Ectodermal cell (in vitro differentiated cells): ENCODE results near the gene OSR1.

Experiments used
- H3K27ac ChIP-seq: 2 replicates; pipeline ENCODE4 v1.7.0; 2013; ENCODE audit warnings: mild to moderate bottlenecking, low read depth, low read length; ENCODE audit not compliant: insufficient read depth, poor library complexity, severe bottlenecking
- H3K27me3 ChIP-seq: 2 replicates; pipeline ENCODE4 v1.7.0; 2013; ENCODE audit warnings: mild to moderate bottlenecking, low read length; ENCODE audit not compliant: insufficient read depth, control insufficient read depth, poor library complexity, severe bottlenecking
- H3K36me3 ChIP-seq: one replicate; pipeline ENCODE4 v1.7.0; 2013; ENCODE audit warnings: low read length; ENCODE audit not compliant: control insufficient read depth, insufficient read depth
- H3K4me1 ChIP-seq: one replicate; pipeline ENCODE4 v1.7.0; 2013; ENCODE audit warnings: low read length; ENCODE audit not compliant: control insufficient read depth, insufficient read depth
- H3K4me3 ChIP-seq: 2 replicates; pipeline ENCODE4 v1.7.0; 2013; ENCODE audit warnings: low read depth, low read length, control low read depth; ENCODE audit not compliant: insufficient read depth
- H3K9me3 ChIP-seq: 2 replicates; pipeline ENCODE4 v1.7.0; 2013; ENCODE audit warnings: mild to moderate bottlenecking, low read length, moderate library complexity; ENCODE audit not compliant: control insufficient read depth
- WGBS, 2 experiments: methylation state at CpG; one replicate each; pipeline ENCODE4 v1.1.7; 2013; ENCODE audit warnings: missing lambda C conversion rate in 2 of 2; 5-methylcytosine and 5-hydroxymethylcytosine counted together

Gene OSR1

DNA sequence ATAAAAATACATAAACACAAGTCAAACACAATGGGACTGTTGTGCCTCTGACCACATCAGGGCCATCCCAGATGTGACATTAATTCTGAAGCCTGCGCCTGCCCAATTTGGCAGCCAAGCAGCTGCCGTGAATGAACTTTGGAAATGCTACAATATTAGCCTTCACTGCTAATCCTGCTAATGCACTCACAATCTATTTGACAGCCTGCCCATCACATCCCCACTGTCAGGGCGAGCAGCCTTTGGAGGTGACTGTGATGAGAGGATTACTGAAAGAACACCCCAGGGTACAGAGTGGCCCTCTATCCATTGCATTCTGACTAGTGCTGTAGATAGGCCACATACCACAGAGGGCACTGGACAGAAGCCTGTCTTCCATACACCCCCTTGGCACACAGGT is 21.6 kb downstream of the OSR1 start:
- 92% methylated on average over 3 of the region's 3 CpGs for WGBS, 2 experiments
- Histone ChIP-seq H3K27ac (no peak overlapping the region), H3K36me3 (no peaks in the 10 kb centered on the region), H3K4me3 (no peak overlapping the region), H3K9me3 (no peaks in the 10 kb centered on the region), H3K27me3 (no peaks in the 10 kb centered on the region), H3K4me1 (no peaks in the 10 kb centered on the region)

DNA sequence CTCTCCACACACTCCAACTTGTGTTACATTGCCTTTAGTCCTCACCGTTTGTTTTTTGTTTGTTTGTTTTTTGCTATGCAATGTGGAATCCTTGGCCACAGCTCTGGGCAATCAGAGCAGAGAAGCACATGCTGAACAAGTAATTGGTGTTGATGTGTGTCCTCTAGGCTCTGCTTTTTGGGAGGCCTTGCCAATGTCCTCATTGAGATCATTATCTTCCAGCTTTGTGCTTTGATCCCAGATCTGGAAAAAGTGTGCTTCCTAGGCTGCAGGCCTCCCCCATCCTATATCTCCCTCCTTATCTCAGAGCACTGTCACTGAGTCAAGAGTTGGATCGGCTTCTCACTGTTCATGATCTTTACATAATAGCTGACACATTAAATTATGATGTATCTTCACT is 25.9 kb downstream of the OSR1 start:
- H3K4me3 ChIP-seq, result no peak overlapping the region
- no peaks in the 10 kb centered on the region for H3K4me1 ChIP-seq
- H3K36me3 ChIP-seq, result no peaks in the 10 kb centered on the region
- 80 to 83% methylated on average over 2 of the region's 2 CpGs for WGBS, 2 experiments
- no peak overlapping the region for H3K27ac ChIP-seq
- no peaks in the 10 kb centered on the region for H3K9me3 ChIP-seq
- H3K27me3 ChIP-seq, result no peaks in the 10 kb centered on the region

DNA sequence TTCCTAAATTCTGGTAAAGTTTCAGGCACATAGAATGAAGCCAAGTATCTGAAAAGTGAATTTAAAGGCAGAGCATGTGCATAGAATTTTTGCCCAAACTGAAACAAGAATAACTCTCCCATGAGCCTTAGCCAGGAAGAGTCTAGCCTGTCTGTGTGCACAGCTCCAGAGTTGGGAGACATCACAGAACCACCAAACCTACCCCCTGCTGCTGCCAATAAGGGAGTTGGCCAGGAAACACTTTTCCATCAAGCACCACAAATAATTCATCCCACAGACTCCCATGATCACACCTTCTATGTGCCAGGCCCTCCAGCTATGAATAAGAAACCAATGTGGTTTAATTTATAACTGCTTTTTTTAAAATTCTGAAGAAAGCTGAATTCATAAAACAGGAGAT is 27.0 kb downstream of the OSR1 start:
- Histone ChIP-seq H3K4me3 (no peak overlapping the region), H3K27me3 (no peaks in the 10 kb centered on the region), H3K36me3 (no peaks in the 10 kb centered on the region), H3K9me3 (no peaks in the 10 kb centered on the region), H3K27ac (no peak overlapping the region), H3K4me1 (no peaks in the 10 kb centered on the region)

DNA sequence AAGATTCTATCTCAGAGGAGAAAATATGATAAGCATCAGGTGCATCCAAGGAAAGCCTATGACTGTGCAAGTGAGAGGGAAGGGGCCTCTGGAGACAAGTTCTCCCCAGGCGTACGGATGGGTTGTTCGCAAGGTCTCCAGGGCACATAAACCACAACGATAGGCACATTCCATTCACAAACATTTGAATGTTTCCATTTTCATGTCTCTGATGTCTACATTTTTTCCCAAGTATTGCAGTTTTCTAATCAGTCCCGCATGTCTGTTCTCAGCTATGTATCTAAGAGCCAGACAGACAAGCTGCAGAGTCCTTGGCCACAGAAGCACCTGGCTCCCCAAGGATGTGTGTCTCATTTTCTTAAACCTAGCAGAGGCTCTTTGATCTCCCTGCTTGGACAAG is 28.0 kb downstream of the OSR1 start:
- no peak overlapping the region for H3K4me3 ChIP-seq
- H3K27ac ChIP-seq, result no peak overlapping the region
- H3K27me3 ChIP-seq, result no peaks in the 10 kb centered on the region
- H3K36me3 ChIP-seq, result no peaks in the 10 kb centered on the region
- 90 to 93% methylated on average over 5 of the region's 5 CpGs for WGBS, 2 experiments
- H3K9me3 ChIP-seq, result no peaks in the 10 kb centered on the region
- H3K4me1 ChIP-seq, result no peaks in the 10 kb centered on the region

DNA sequence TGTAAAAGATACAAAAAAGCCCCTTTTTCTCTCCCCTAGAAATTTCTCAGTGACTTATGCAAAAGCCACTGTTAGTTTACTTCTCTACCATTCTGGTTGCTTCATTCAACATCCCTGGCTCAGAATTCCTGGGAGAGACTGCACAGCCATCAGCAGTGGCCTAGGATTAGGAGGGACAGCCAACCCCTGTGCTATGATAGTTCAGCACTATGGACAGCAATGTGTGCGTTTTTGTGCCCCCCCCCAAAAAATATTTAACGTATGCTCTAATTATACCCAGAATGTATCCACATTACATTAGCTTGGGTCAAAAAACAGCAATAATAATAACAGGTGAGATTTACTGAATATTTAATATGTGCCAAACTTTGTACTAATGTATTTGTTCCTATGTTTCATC is 29.0 kb downstream of the OSR1 start:
- H3K9me3 ChIP-seq, result no peaks in the 10 kb centered on the region
- H3K36me3 ChIP-seq, result no peaks in the 10 kb centered on the region
- no peaks in the 10 kb centered on the region for H3K27me3 ChIP-seq
- H3K4me1 ChIP-seq, result no peaks in the 10 kb centered on the region
- no peak overlapping the region for H3K27ac ChIP-seq
- H3K4me3 ChIP-seq, result no peak overlapping the region
- WGBS, 2 experiments, result 54 to 55% methylated on average over 1 to 2 of the region's 2 CpGs

DNA sequence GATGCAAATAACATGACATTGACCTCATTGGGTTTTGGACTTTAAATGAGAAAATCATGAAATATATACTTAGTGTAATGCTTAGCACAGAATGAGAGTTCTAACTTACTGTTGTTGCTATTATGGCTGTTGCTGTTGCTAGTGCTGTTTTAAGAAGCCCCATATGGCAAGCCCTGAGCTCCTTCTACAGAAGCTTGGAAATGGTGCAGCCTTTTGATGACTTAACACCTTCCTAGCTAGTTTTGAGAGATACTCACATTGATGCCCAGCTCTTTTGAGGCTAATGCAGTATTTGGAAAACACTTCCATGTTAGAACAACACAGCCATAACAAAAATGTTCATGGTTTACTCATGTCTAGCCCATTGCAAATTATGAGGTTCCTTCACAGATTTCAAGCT is 30.9 kb downstream of the OSR1 start:
- Histone ChIP-seq H3K27ac (no peak overlapping the region), H3K4me1 (no peaks in the 10 kb centered on the region), H3K36me3 (no peaks in the 10 kb centered on the region), H3K27me3 (no peaks in the 10 kb centered on the region), H3K4me3 (no peak overlapping the region), H3K9me3 (no peaks in the 10 kb centered on the region)

DNA sequence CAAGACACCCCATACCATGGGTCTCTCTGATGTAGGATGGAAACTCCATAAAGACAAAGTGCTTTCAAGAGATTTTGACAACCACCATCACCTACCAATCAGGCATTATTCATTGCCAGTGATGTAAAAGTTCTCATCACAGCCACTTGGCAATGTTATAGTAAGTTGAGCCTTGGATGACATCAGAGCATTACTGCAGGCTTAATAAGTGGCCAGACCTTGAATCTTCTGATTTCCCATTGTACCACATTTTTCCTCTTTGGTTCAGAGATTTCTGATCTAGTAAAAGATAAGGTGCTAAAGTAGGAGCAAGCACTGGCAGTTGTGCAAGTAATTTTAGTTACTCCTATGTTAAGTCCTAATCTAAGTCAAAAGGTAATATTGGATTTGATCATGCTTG is 36.5 kb downstream of the OSR1 start:
- Histone ChIP-seq H3K9me3 (no peaks in the 10 kb centered on the region), H3K4me3 (no peak overlapping the region), H3K27me3 (no peaks in the 10 kb centered on the region), H3K27ac (no peak overlapping the region), H3K36me3 (no peaks in the 10 kb centered on the region), H3K4me1 (no peaks in the 10 kb centered on the region)

DNA sequence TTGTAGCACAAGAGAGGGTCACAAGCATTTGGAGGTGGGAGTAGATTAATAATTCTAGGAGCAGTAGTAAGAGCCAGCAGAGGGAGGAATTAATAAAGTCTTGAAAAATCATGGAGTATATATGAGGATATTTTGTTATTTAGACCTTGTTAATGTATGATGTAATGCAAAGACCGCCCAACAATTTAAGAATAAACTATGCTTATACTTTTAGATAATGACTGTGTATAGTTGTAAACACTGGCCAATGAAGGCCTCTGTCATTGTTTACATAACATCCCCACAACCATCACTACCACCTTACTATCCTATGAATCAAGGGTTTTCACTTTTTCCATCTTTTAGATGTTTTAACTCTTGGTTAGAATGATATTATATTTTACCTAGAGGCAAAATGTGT is 37.6 kb downstream of the OSR1 start:
- 100% methylated on average over 1 of the region's 1 CpG; no CpG with 5 or more reads in 1 of the 2 experiments for WGBS, 2 experiments

DNA sequence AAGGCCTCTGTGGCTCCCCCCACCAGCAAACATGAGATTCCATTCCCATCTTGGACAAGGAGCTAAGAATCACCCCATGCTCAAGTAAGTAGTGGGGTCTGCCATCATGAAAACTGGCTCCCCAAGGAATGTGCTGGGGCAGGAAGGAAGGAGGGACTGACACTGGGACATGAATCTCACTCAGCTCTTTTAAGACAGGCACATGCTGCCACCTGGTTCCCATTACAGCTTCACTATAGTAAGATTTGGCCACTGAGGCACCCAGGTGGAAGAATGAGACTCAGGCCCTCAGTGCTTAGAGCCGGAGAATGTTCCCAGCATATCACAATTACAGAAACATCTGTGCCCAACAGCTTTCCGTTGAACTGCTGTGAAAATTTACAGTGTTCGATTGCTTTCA is 38.7 kb downstream of the OSR1 start:
- Histone ChIP-seq H3K27ac (no peak overlapping the region), H3K4me3 (no peak overlapping the region), H3K4me1 (no peaks in the 10 kb centered on the region), H3K27me3 (no peaks in the 10 kb centered on the region), H3K36me3 (no peaks in the 10 kb centered on the region), H3K9me3 (no peaks in the 10 kb centered on the region)
- WGBS, 2 experiments, result 95 to 97% methylated on average over 3 of the region's 3 CpGs

More for the DNA sequence above, 37.6 kb downstream of the OSR1 start:
- Histone ChIP-seq H3K36me3 (no peaks in the 10 kb centered on the region), H3K9me3 (no peaks in the 10 kb centered on the region), H3K27me3 (no peaks in the 10 kb centered on the region), H3K4me3 (no peak overlapping the region), H3K4me1 (no peaks in the 10 kb centered on the region), H3K27ac (no peak overlapping the region)

DNA sequence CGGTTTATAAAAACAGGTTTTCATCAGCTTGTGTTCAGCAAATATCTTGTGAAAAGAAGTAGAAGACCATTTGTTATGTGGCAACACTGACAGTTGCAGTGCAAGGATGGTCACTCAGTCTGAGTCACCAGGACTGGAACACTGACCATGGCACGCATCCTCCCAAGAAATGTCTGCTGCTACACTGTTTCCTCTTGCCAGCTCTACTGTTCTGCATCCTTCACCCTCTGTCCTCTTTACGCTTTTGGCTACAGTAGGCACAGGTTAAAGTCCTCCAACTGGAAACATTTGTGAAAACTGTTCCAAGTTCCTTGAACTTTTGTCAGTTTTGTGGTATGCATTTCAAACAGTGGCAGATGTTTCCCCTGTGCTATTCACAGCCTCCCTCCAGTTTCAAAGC is 39.4 kb downstream of the OSR1 start:
- WGBS, 2 experiments, result 95 to 96% methylated on average over 3 of the region's 3 CpGs
- no peak overlapping the region for H3K4me3 ChIP-seq

DNA sequence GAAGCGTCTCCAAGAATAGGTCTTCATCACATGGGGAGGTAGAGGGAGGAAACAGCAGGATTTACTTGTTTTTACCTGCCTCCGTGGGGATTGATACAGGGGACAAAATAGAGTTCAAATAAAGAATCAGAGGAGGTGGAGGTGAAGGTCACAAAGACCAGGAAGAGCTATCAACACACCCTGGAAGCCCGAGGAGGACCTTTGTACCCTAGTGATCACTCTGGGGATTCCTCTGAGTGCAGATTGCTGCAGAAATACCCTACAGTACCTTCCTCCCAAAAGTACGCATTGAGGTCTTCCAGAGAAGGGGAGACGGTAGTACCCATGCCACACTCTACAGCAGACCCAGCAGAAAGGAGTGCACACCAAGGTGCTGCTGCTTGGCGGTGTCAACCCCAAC is 44.9 kb downstream of the OSR1 start:
- WGBS, 2 experiments, result 91 to 97% methylated on average over 6 of the region's 6 CpGs
- Histone ChIP-seq H3K9me3 (no peaks in the 10 kb centered on the region), H3K4me3 (no peak overlapping the region), H3K27me3 (no peaks in the 10 kb centered on the region), H3K36me3 (no peaks in the 10 kb centered on the region), H3K4me1 (no peaks in the 10 kb centered on the region), H3K27ac (no peak overlapping the region)

More for the DNA sequence above, 39.4 kb downstream of the OSR1 start:
- H3K27ac ChIP-seq, result no peak overlapping the region
- H3K27me3 ChIP-seq, result no peaks in the 10 kb centered on the region
- H3K9me3 ChIP-seq, result no peaks in the 10 kb centered on the region
- H3K36me3 ChIP-seq, result no peaks in the 10 kb centered on the region
- no peaks in the 10 kb centered on the region for H3K4me1 ChIP-seq
